Upper lobe of left lung (tissue), 4 donors: ENCODE measurements around the gene CAMK1D.

ENCODE experiments used
- POLR2A ChIP-seq, 4 donors: fragments of 450-650 bp; IDR thresholded peaks; one replicate each; pipeline ENCODE4 v1.5.1; 2016 to 2017; ENCODE audit warnings: antibody characterized with exemption in 4 of 4, mild to moderate bottlenecking in 2 of 4
- POLR2AphosphoS5 ChIP-seq, 2 donors: sonication (generic); formaldehyde crosslinking; IDR thresholded peaks; one replicate each; pipeline ENCODE4 v1.5.1; 2017; ENCODE audit warnings: antibody characterized with exemption in 2 of 2
- TF ChIP-seq, protein P1 (sequence below), 6 experiments: fragments of 450-650 bp in 4 of 6; fragments of 200-600 bp in 2 of 6; sonication (generic) in 2 of 6; IDR thresholded peaks; one replicate each; pipeline ENCODE4 v1.5.1; 2016 to 2019; ENCODE audit warnings: antibody characterized with exemption in 6 of 6

DNA sequence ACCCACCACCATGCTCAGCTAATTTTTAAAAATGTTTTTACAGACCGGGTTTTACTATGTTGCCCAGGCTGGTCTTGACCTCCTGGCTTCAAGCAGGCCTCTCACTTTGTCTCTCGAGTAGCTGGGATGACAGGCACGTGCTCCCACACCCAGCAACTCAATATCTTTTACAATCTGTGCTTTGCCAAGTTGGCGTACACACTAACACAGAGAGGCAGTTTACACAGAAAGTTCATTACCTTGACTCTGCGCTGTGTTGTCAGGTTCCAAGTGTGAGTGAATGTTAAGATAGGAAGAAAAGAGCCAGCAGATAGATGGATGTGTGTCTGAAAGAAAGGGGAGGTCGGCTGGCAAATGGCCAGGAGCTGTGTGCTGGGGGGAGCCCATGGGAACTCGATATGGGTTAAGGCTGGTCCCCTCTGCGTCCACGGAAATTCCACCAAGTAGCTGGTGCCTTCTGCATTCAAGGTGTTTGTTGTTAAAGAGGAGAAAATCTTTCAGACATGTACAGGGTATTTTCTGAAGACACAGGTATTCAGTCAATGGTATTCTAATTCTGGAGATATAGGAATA, 299.8 kb downstream of the CAMK1D start:
- TF ChIP-seq, protein P1, sequence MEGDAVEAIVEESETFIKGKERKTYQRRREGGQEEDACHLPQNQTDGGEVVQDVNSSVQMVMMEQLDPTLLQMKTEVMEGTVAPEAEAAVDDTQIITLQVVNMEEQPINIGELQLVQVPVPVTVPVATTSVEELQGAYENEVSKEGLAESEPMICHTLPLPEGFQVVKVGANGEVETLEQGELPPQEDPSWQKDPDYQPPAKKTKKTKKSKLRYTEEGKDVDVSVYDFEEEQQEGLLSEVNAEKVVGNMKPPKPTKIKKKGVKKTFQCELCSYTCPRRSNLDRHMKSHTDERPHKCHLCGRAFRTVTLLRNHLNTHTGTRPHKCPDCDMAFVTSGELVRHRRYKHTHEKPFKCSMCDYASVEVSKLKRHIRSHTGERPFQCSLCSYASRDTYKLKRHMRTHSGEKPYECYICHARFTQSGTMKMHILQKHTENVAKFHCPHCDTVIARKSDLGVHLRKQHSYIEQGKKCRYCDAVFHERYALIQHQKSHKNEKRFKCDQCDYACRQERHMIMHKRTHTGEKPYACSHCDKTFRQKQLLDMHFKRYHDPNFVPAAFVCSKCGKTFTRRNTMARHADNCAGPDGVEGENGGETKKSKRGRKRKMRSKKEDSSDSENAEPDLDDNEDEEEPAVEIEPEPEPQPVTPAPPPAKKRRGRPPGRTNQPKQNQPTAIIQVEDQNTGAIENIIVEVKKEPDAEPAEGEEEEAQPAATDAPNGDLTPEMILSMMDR (IDR thresholded peaks at IDR 0.05), result no peak
- TF ChIP-seq POLR2A (IDR thresholded peaks at IDR 0.05) (no peak), POLR2AphosphoS5 (IDR thresholded peaks at IDR 0.05) (no peak)
